Dermis microvascular lymphatic vessel endothelial cell (primary cell): ENCODE results near the gene ZNF681. TPM values are rescaled to one million over a fixed set of nuclear protein-coding genes. Genes with fewer than 3 reads are reported as not detected.
A peak's percentile ranks its signal among the peaks of the same experiment; 100 is the strongest.
"Not testable (repeated sequence)": the region's sequence is repeated elsewhere in the genome, so short reads cannot be mapped to it uniquely, and the experiment has no call there.

Source experiments
- DNase-seq, 2 donors: peaks; one replicate each; pipeline versions ENCODE4 v3.0.0 to v3.0.0-alpha.2; 2010; ENCODE audit warnings: low read depth in 2 of 2
- total RNA-seq: library from RNA; depleted of rRNA; stranded (reverse); fragments of >200 nt; gene quantifications from 2 replicates; pipeline ENCODE4 v1.2.1, GENCODE V29; 2014

Gene ZNF681
- 1.2 and 1.5 TPM in 2 replicates for total RNA-seq

GRCh38 chr19:23758187-23759074 lies at the start of gene ZNF681:
ZNF681 (minus strand) TSS chr19:23758891; CDS start chr19:23758749, 142 bp downstream.
- peak; percentile 84 to 86 for DNase-seq

DNA sequence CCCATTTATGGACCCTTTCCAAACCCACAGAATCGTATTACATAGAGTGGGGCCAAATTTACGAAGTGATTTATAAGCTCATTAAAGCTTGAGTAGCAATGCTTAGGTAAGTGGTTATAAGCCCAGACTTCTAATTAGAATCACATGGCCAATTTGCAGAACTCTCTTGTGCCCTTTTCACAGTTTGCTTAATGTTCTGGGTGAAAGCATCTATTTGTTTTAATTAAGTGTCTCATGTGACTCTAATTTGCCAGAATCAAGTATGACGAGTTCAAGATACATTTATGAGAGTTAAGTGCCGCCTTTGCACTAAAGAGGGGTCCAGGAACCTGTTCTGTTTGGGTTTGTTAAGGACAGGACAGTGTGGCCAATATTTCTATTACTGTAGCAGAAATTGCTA lies 46.0 kb upstream of the ZNF681 start:
- no peak for DNase-seq

- DNase-seq: no peak
These were observed 43.6 kb upstream of the ZNF681 start for GRCh38 chr19:23802290-23802689.

GRCh38 chr19:23801803-23802202 lies 43.1 kb upstream of the ZNF681 start:
- DNase-seq: no peak

GRCh38 chr19:23800868-23801267 lies 42.2 kb upstream of the ZNF681 start:
- no peak for DNase-seq

GRCh38 chr19:23800271-23800670 lies 41.6 kb upstream of the ZNF681 start:
- DNase-seq: no peak

DNA sequence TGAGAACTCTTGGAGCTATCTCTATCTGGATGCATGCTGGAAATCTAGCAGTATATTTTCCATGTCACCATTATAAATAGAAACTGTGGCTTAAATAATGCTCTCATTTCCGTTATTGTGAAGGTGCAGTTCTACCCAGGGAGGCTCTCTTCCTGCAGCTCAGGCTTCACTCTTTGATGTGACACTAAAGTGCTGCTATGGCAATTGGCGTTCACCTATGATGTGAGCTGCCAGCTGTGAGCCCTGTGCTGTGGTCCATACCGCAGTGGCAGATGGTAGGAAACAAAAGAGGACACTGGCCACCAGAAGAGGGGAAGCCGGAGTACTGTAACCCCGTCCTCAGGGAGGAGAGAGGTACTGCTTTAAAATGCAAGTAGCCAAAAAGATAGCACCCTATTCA lies 40.6 kb upstream of the ZNF681 start:
- peak in 1 of 2 donors; percentile 48 for DNase-seq

DNA sequence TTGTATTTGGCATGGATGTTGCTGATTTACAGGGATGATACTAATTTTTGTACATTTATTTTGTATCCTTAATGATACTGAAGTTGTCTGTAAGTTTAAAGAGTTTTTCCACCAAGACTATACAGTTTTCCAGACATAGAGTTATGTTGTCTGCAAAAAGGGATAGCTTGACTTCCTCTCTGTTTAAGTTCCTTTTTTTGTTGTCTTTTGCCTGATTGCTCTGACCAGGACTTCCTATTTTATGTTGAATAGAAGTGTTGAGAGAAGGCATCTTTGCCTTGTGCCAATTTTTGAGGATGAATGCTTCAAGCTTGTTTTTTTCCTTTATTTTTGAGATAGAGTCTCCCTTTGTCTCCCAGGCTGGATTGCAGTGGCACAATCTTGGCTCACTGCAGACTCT lies 36.8 kb upstream of the ZNF681 start:
- DNase-seq: no peak

DNA sequence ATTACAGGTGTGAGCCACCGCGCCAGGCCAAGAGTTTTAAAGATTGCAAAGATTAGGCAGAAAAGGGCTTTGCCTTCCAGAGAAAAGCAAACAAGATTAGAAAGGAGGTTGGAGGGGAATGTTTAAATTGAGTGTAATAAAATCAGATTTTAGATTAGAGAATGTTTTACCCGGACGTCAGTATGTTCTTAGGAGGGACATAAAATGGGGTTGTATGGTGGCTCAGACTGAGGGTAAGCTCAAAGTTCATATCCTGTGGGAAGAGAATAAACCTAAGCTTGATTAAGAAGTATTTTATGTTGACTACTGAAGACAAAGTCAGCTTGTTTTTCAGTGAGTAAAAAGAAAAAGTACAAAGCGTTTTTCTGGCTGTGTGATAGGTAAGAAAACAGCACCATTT lies 34.1 kb upstream of the ZNF681 start:
- no peak for DNase-seq

DNA sequence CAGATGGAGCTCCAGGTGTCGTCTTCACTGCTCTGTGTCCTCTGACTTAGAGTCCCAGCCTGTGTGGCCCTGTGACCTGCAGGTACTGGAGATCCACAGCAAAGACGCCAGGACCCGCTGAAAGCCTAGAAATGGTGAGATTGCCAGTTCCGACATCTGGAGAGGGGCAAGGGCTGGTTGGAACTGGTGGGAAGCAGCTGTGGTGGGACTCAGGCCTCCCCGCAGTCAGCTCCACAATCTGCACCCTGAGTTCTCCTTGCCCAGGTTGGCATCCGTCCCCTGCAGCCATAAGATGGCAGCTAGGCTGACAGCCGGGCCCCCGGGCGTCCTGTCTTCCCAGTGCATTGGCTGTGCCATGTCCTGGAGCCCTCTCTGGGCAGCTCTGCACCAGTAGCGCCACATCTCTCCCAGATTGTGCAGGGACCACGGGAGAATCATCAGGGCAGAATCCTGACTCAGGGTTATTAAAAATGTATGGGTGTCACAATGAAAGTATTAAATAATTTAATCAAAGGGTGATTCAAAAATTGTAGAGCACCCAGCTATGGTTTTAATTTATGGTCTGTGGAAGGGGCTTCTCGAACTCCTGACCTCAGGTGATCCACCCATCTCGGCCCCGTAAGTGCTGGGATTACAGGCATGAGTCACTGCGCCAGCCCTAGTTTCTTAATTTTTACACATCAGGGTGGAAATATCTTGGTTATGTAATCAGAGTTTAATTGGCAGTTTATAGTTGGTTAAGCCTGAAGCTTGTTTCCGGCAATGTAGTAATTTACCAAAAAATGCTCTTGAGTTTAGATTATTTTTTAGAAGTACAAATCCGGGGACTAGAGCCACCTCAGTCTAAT lies 32.2 kb upstream of the ZNF681 start:
- no peak for DNase-seq

DNA sequence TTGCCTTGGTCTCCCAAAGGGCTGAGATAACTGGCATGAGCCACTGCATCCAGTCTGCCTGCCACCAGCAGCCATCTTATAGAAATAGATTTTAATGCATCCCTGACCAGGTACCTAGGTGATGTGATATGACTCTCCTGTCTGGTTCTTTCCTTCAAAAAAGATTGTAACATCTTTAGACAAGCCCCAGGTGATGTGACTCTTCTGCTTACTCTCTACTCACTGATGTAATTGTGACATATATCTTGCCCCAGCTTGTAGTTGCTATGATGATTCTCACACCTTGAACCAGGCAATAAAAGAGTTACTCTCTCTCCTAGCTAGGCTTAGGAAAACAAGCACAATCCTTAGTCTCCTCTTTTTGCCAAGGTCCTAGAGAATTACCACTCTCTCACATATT lies 30.6 kb upstream of the ZNF681 start:
- no peak for DNase-seq

- no peak for DNase-seq
These were observed 29.7 kb upstream of the ZNF681 start for GRCh38 chr19:23788411-23788810.

GRCh38 chr19:23787106-23787505 lies 28.4 kb upstream of the ZNF681 start:
- no peak for DNase-seq

GRCh38 chr19:23785982-23786381 lies 27.3 kb upstream of the ZNF681 start:
- DNase-seq: no peak

DNA sequence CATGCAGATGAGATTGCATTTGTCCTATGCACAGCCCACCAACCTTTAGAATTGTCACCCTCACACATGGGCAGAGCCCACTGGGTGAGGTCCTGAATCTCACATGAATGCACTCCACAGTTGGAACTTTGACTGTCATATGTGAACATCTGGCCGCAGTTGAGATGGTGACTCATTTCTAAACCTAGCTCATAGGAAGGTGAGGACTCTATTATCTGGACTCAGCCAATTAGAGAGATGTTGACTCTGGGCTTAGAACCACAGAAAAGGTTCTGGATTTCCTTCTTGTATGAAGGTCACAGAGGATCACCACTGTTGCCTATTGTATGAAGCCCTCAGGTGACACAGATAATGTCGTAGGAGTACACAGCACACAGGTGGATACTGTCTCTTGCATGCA lies 25.6 kb upstream of the ZNF681 start:
- DNase-seq: no peak

GRCh38 chr19:23783636-23784035 lies 24.9 kb upstream of the ZNF681 start:
- DNase-seq: no peak

DNA sequence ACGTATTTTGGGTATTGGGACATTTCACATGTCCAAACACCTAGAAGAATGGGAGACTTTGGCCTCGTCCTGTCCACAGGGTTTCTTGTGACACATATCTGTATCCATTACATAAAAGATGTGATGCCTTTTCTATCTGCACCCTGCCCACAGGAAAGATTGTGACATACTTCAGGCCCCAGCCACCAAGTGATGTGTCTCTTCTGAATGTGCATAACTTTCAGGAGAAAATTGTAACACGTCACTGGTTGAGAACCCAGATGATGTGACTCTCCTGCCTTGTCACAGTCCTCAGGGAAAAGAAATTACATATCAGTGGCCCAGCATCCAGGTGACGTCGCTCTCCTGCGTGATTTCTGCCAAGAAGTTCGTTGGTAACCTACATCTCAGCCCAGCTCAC lies 21.0 kb upstream of the ZNF681 start:
- no peak for DNase-seq

- DNase-seq: no peak
These were observed 19.9 kb upstream of the ZNF681 start for GRCh38 chr19:23778566-23778965.

- DNase-seq: not testable (repeated sequence)
These were observed 19.3 kb upstream of the ZNF681 start for GRCh38 chr19:23778036-23778435.

DNA sequence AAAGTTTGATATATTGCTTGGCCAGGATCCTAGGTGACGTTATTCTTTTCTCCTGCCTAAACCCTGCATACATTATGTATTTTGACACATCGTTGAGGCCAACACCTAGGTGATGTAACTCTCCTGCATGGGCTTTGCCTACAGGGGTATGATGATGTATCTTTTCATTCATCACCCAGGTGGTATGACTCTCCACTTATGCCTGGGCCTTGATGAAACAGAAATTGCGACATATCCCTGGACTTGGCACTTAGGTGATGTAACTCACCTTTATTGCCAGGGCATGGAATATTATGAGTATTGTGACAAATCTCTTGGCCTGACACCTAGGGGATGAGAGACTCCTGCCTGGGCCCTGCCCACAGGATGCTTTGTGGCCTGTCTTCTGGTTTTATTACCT lies 18.5 kb upstream of the ZNF681 start:
- DNase-seq: no peak

DNA sequence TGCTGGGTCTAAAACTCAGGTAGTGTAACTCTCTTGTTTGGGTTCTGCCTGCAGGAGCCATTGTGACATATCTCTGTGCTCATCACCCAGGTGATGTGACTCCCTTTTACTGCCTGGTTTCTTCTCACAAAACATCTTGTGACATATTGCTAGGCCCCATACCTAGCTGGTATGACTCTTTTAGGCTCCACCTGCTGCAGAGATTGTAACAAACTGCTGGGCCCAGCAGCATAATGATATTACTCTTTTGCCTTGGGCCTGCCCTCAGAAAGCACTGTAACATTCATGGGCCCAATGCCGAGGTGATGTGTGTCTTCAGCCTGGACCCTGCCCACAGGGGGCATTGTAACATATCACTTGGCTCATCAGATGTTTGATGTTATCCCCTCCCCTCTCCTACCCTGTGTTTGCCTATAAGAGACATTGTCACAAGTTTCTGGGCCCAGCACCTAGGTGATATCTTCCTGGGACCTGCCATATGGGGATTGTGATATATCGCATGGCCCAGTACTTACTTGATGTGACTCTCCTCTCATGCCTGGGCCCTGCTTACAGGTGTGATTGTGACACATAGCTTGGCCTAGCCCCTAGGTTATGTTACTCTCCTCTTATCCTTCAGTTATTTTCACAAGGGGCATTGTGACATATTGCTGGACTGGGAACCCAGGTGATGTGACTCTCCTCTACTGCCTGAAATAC lies 18.0 kb upstream of the ZNF681 start:
- DNase-seq: no peak

- DNase-seq: no peak
These were observed 15.9 kb upstream of the ZNF681 start for GRCh38 chr19:23774524-23774971.
